Common myeloid progenitor, CD34-positive (primary cell): ENCODE data around the gene MBTPS2.
"Not testable (repeated sequence)": the region's sequence is repeated elsewhere in the genome, so short reads cannot be mapped to it uniquely, and the experiment has no call there.

Experiments used
- CTCF ChIA-PET: fragments of 350-600 bp; sonication (Branson Sonifier 250); formaldehyde crosslinking; loops from one replicate; lab custom pipeline; 2021; ENCODE audit warnings: antibody characterized with exemption; lab: Charles Lee
- POLR2A ChIA-PET: fragments of 350-600 bp; sonication (Branson Sonifier 250); formaldehyde crosslinking; loops from one replicate; lab custom pipeline; 2021; ENCODE audit warnings: antibody characterized with exemption; lab: Charles Lee
- DNase-seq, 3 donors: peaks; one replicate each; pipeline versions ENCODE4 v3.0.0 to v3.0.0-alpha.2; 2013
- H3K27ac ChIP-seq, 2 experiments: 1 replicate in 1 of 2; 2 replicates in 1 of 2; pipeline ENCODE4 v1.7.0; 2013; ENCODE audit warnings: inconsistent platforms in 2 of 2, low read length in 2 of 2, mild to moderate bottlenecking in 2 of 2, low read depth in 1 of 2, moderate library complexity in 1 of 2; ENCODE audit not compliant: severe bottlenecking in 2 of 2, insufficient read depth in 1 of 2, poor library complexity in 1 of 2
- H3K27me3 ChIP-seq, 5 experiments: replicated peaks in 2 of 5; 1 replicate in 3 of 5; 2 replicates in 2 of 5; pipeline versions ENCODE4 v1.6.1 to v1.7.0; 2013; ENCODE audit warnings: low read length in 4 of 5, mild to moderate bottlenecking in 2 of 5, moderate library complexity in 2 of 5, inconsistent platforms in 1 of 5; ENCODE audit not compliant: insufficient read depth in 5 of 5, control insufficient read depth in 4 of 5
- H3K36me3 ChIP-seq, 4 experiments: 1 replicate in 2 of 4; 2 replicates in 2 of 4; pipeline versions ENCODE4 v1.6.1 to v1.7.0; 2013; ENCODE audit warnings: low read length in 3 of 4, control low read depth in 1 of 4, mild to moderate bottlenecking in 1 of 4; ENCODE audit not compliant: control insufficient read depth in 4 of 4, insufficient read depth in 4 of 4
- H3K4me1 ChIP-seq, 4 experiments: 1 replicate in 3 of 4; 2 replicates in 1 of 4; pipeline versions ENCODE4 v1.6.1 to v1.7.1; 2013; ENCODE audit warnings: low read length in 3 of 4, mild to moderate bottlenecking in 3 of 4, control low read depth in 1 of 4, inconsistent platforms in 1 of 4, moderate library complexity in 1 of 4; ENCODE audit not compliant: control insufficient read depth in 4 of 4, insufficient read depth in 4 of 4; ENCODE audit errors: control extremely low read depth in 1 of 4
- H3K4me3 ChIP-seq, 7 experiments: 1 replicate in 4 of 7; 2 replicates in 3 of 7; pipeline versions ENCODE4 v1.5.1 to v1.7.0; 2013; ENCODE audit warnings: mild to moderate bottlenecking in 7 of 7, low read length in 6 of 7, moderate library complexity in 6 of 7, inconsistent platforms in 2 of 7, low read depth in 2 of 7, control low read depth in 1 of 7; ENCODE audit not compliant: insufficient read depth in 4 of 7, control insufficient read depth in 1 of 7; ENCODE audit errors: extremely low read depth in 1 of 7
- H3K9me3 ChIP-seq, 5 experiments: 1 replicate in 4 of 5; 2 replicates in 1 of 5; pipeline versions ENCODE4 v1.6.1 to v1.7.1; 2013; ENCODE audit warnings: low read length in 4 of 5, mild to moderate bottlenecking in 2 of 5, inconsistent platforms in 1 of 5, low read depth in 1 of 5, moderate library complexity in 1 of 5; ENCODE audit not compliant: control insufficient read depth in 4 of 5, insufficient read depth in 2 of 5; ENCODE audit errors: control extremely low read depth in 1 of 5
- WGBS: methylation state at CpG from one replicate; pipeline ENCODE4 v1.1.5; 2013; ENCODE audit not compliant: insufficient coverage; 5-methylcytosine and 5-hydroxymethylcytosine counted together

Gene MBTPS2

GRCh38 chrX:21855937-21856415 lies 16.6 kb downstream of the MBTPS2 start, which contains the start of gene YY2:
Gene YY2, plus strand, starts transcription at chrX:21855987. Its CDS starts 498 bp downstream, at chrX:21856485.
- Histone ChIP-seq H3K9me3 (peaks cover 0 to 7% (median 0%) of the 10 kb centered on the region in 5 experiments), H3K27ac (no peak within 1 kb of the TSS), H3K36me3 (peaks cover 5 to 30% (median 14%) of the 10 kb centered on the region in 4 experiments), H3K4me1 (no peaks in the 10 kb centered on the region), H3K4me3 (no peak within 1 kb of the TSS), H3K27me3 (no peaks in the 10 kb centered on the region)
- ChIA-PET CTCF (interaction anchor here (1.0 kb wide), 1 partner anchor 85 kb away, joined by 3 read pairs; no protein-coding TSS in a partner anchor), POLR2A (no interaction called here)
- no peak for DNase-seq
- WGBS = 81% methylated on average over 22 of the region's 29 CpGs

GRCh38 chrX:21856504-21856903 lies 17.1 kb downstream of the MBTPS2 start:
- DNase-seq = no peak
- ChIA-PET POLR2A (no interaction called here), CTCF (interaction anchor here (1.0 kb wide), 1 partner anchor 85 kb away, joined by 3 read pairs; no protein-coding TSS in a partner anchor)
- Histone ChIP-seq H3K27ac (no peak overlapping the region), H3K27me3 (no peaks in the 10 kb centered on the region), H3K36me3 (peaks cover 5 to 28% (median 14%) of the 10 kb centered on the region in 4 experiments), H3K4me3 (no peak overlapping the region), H3K4me1 (no peaks in the 10 kb centered on the region), H3K9me3 (peaks cover 0 to 7% (median 0%) of the 10 kb centered on the region in 5 experiments)
- WGBS = 94% methylated on average over 21 of the region's 21 CpGs

GRCh38 chrX:21863241-21863640 lies 23.8 kb downstream of the MBTPS2 start:
- H3K4me3 ChIP-seq = no peak overlapping the region
- no peaks in the 10 kb centered on the region for H3K36me3 ChIP-seq
- ChIA-PET CTCF (no interaction called here), POLR2A (no interaction called here)
- no CpG with 5 or more reads among the region's 1 CpG for WGBS
- no peak overlapping the region for H3K27ac ChIP-seq
- H3K9me3 ChIP-seq = no peaks in the 10 kb centered on the region
- no peak for DNase-seq
- no peaks in the 10 kb centered on the region for H3K27me3 ChIP-seq
- no peaks in the 10 kb centered on the region for H3K4me1 ChIP-seq

GRCh38 chrX:21865436-21865835 lies 26.0 kb downstream of the MBTPS2 start:
- Histone ChIP-seq H3K27ac (no peak overlapping the region), H3K36me3 (no peaks in the 10 kb centered on the region), H3K4me1 (no peaks in the 10 kb centered on the region), H3K27me3 (no peaks in the 10 kb centered on the region), H3K4me3 (no peak overlapping the region), H3K9me3 (no peaks in the 10 kb centered on the region)
- DNase-seq = no peak
- CTCF ChIA-PET = no interaction called here
- POLR2A ChIA-PET = no interaction called here

GRCh38 chrX:21870494-21870893 lies 31.1 kb downstream of the MBTPS2 start:
- no CpG with 5 or more reads among the region's 1 CpG for WGBS
- no peak for DNase-seq
- ChIA-PET POLR2A (no interaction called here), CTCF (no interaction called here)
- Histone ChIP-seq H3K4me3 (no peak overlapping the region), H3K27ac (no peak overlapping the region), H3K36me3 (no peaks in the 10 kb centered on the region), H3K27me3 (no peaks in the 10 kb centered on the region), H3K9me3 (no peaks in the 10 kb centered on the region), H3K4me1 (no peaks in the 10 kb centered on the region)

- no peak for DNase-seq
- no peaks in the 10 kb centered on the region for H3K36me3 ChIP-seq
- no peaks in the 10 kb centered on the region for H3K9me3 ChIP-seq
- H3K27me3 ChIP-seq = peaks cover 0 to 2% (median 0%) of the 10 kb centered on the region in 5 experiments
- no peak overlapping the region for H3K4me3 ChIP-seq
- ChIA-PET CTCF (no interaction called here), POLR2A (no interaction called here)
- WGBS = 94% methylated on average over 2 of the region's 4 CpGs
- no peak overlapping the region for H3K27ac ChIP-seq
- H3K4me1 ChIP-seq = no peaks in the 10 kb centered on the region
These were observed 33.8 kb downstream of the MBTPS2 start for GRCh38 chrX:21873063-21873775.

GRCh38 chrX:21874182-21874581 lies 34.8 kb downstream of the MBTPS2 start:
- H3K4me3 ChIP-seq, H3K27me3 ChIP-seq, H3K27ac ChIP-seq, H3K9me3 ChIP-seq, CTCF ChIA-PET, H3K4me1 ChIP-seq, H3K36me3 ChIP-seq, POLR2A ChIA-PET, DNase-seq: not testable (repeated sequence)
- 100% methylated on average over 3 of the region's 3 CpGs for WGBS
